Caco-2 (cell line): ENCODE data around the gene KLF13. TPM values are rescaled to one million over a fixed set of nuclear protein-coding genes. Genes with fewer than 3 reads are reported as not detected.

Experiments
- BruUV-seq: library from RNA; stranded (reverse); fragments of 400-500 nt; replicated peaks from 2 replicates; lab custom pipeline; 2021; lab: Mats Ljungman, UMichigan
- CTCF ChIA-PET: fragments of 300-600 bp; sonication (Branson Sonifier 250); formaldehyde crosslinking; loops from one replicate; lab custom pipeline; 2022; ENCODE audit warnings: antibody characterized with exemption; lab: Charles Lee
- POLR2A ChIA-PET: fragments of 300-600 bp; sonication (Branson Sonifier 250); formaldehyde crosslinking; loops from one replicate; lab custom pipeline; 2022; ENCODE audit warnings: antibody characterized with exemption; lab: Charles Lee
- DNase-seq, 2 experiments: peaks; one replicate each; pipeline versions ENCODE4 v3.0.0 to v3.0.0-alpha.2; 2020 to 2022
- H3K27me3 ChIP-seq: replicated peaks from 2 replicates; pipeline ENCODE4 v1.6.0; 2011; ENCODE audit warnings: low read length; ENCODE audit not compliant: control insufficient read depth, insufficient read depth
- H3K36me3 ChIP-seq: 2 replicates; pipeline ENCODE4 v1.5.1; 2011; ENCODE audit warnings: low read length; ENCODE audit not compliant: control insufficient read depth, insufficient read depth
- H3K4me1 ChIP-seq: fragments of 250-450 bp; sonication (Bioruptor Pico); 2 replicates; pipeline ENCODE4 v1.5.1; 2020; ENCODE audit warnings: mild to moderate bottlenecking
- H3K4me3 ChIP-seq: 2 replicates; pipeline ENCODE4 v1.5.1; 2011; ENCODE audit warnings: low read depth, mild to moderate bottlenecking, control low read depth, low read length
- H3K9me3 ChIP-seq: fragments of 250-450 bp; sonication (Bioruptor Pico); 2 replicates; pipeline ENCODE4 v1.5.1; 2020; ENCODE audit warnings: mild to moderate bottlenecking, moderate library complexity
- H3K27ac Mint-ChIP-seq: one replicate; pipeline ENCODE4 v1.8.0; 2022; ENCODE audit warnings: mixed read lengths; ENCODE audit not compliant: unreplicated experiment
- H3K27me3 Mint-ChIP-seq: one replicate; pipeline ENCODE4 v1.8.0; 2022; ENCODE audit warnings: mixed read lengths; ENCODE audit not compliant: insufficient read depth, unreplicated experiment
- H3K36me3 Mint-ChIP-seq: one replicate; pipeline ENCODE4 v1.8.0; 2022; ENCODE audit warnings: mild to moderate bottlenecking, mixed read lengths; ENCODE audit not compliant: insufficient read depth, unreplicated experiment
- H3K4me1 Mint-ChIP-seq: one replicate; pipeline ENCODE4 v1.8.0; 2022; ENCODE audit warnings: low read depth, mixed read lengths; ENCODE audit not compliant: unreplicated experiment
- H3K4me3 Mint-ChIP-seq: one replicate; pipeline ENCODE4 v1.8.0; 2022; ENCODE audit warnings: mild to moderate bottlenecking, moderate library complexity, mixed read lengths; ENCODE audit not compliant: unreplicated experiment
- H3K9me3 Mint-ChIP-seq: one replicate; pipeline ENCODE4 v1.8.0; 2022; ENCODE audit warnings: mixed read lengths; ENCODE audit not compliant: unreplicated experiment
- CTCF ChIP-seq, 2 experiments: fragments of 200-600 bp in 1 of 2; IDR thresholded peaks; 1 replicate in 1 of 2; 2 replicates in 1 of 2; pipeline versions ENCODE4 v1.5.1 to v1.8.0; 2011 to 2022; ENCODE audit warnings: antibody characterized with exemption in 1 of 2, control low read depth in 1 of 2, inconsistent platforms in 1 of 2, low read depth in 1 of 2, low read length in 1 of 2, mild to moderate bottlenecking in 1 of 2, moderate library complexity in 1 of 2; ENCODE audit not compliant: insufficient read depth in 1 of 2, severe bottlenecking in 1 of 2, unreplicated experiment in 1 of 2
- intact Hi-C: fragments of 100-400 bp; cut with micrococcal nuclease; formaldehyde crosslinking; loops from one replicate; pipeline ENCODE4 v1.10.0; 2022; ENCODE audit not compliant: unreplicated experiment
- total RNA-seq: library from RNA; stranded (reverse); gene quantifications from 2 replicates; pipeline ENCODE4 v1.2.3, GENCODE V29; 2022

KLF13 gene
- total RNA-seq, 1 experiment from 2014 or later = 18.8 TPM

- ChIA-PET POLR2A (no interaction called here), CTCF (no interaction called here)
- no peak overlapping the region for H3K27ac Mint-ChIP-seq
- Histone ChIP-seq H3K4me1 (peaks cover 3% of the 10 kb centered on the region), H3K4me3 (no peak overlapping the region), H3K27me3 (no peaks in the 10 kb centered on the region), H3K36me3 (no peaks in the 10 kb centered on the region), H3K9me3 (peaks cover 3% of the 10 kb centered on the region; the same call in 1 of the 2 replicates)
- no TSS peak for BruUV-seq
- TF ChIP-seq CTCF (IDR thresholded peaks at IDR 0.05; ENCODE audit: insufficient read depth in 1 of 2, low read depth in 1 of 2, low read length in 1 of 2, severe bottlenecking in 1 of 2, unreplicated experiment in 1 of 2) = no peak
- intact Hi-C loops = no loop called here
- H3K9me3 Mint-ChIP-seq = no peaks in the 10 kb centered on the region
- DNase-seq = no peak
- no peaks in the 10 kb centered on the region for H3K36me3 Mint-ChIP-seq
- no peaks in the 10 kb centered on the region for H3K4me1 Mint-ChIP-seq
- no peaks in the 10 kb centered on the region for H3K27me3 Mint-ChIP-seq
- H3K4me3 Mint-ChIP-seq = no peak overlapping the region
Measured at GRCh38 chr15:31308185-31308639, 18.4 kb upstream of the KLF13 start.

GRCh38 chr15:31309893-31310606 is 16.6 kb upstream of the KLF13 start:
- intact Hi-C loops = no loop called here
- Histone ChIP-seq H3K4me1 (no peaks in the 10 kb centered on the region; the same call in 1 of the 2 replicates), H3K36me3 (no peaks in the 10 kb centered on the region), H3K4me3 (no peak overlapping the region), H3K27me3 (no peaks in the 10 kb centered on the region), H3K9me3 (peaks cover 13% of the 10 kb centered on the region)
- CTCF ChIA-PET = no interaction called here
- BruUV-seq = no TSS peak
- no peaks in the 10 kb centered on the region for H3K9me3 Mint-ChIP-seq
- POLR2A ChIA-PET = interaction anchor here (0.6 kb wide), 1 partner anchor 17 kb away, joined by 6 read pairs; the partner anchor contains the start of gene KLF13
- H3K27ac Mint-ChIP-seq = no peak overlapping the region
- no peak for TF ChIP-seq CTCF (IDR thresholded peaks at IDR 0.05; ENCODE audit: insufficient read depth in 1 of 2, low read depth in 1 of 2, low read length in 1 of 2, severe bottlenecking in 1 of 2, unreplicated experiment in 1 of 2)
- no peaks in the 10 kb centered on the region for H3K36me3 Mint-ChIP-seq
- no peaks in the 10 kb centered on the region for H3K27me3 Mint-ChIP-seq
- peak in 1 of 2 experiments; percentile 15 for DNase-seq
- no peaks in the 10 kb centered on the region for H3K4me1 Mint-ChIP-seq
- no peak overlapping the region for H3K4me3 Mint-ChIP-seq

GRCh38 chr15:31311735-31312619 is 14.7 kb upstream of the KLF13 start:
- Histone ChIP-seq H3K4me3 (no peak overlapping the region), H3K27me3 (no peaks in the 10 kb centered on the region), H3K9me3 (peaks cover 13% of the 10 kb centered on the region), H3K36me3 (no peaks in the 10 kb centered on the region), H3K4me1 (no peaks in the 10 kb centered on the region)
- no TSS peak for BruUV-seq
- Mint-ChIP-seq H3K4me1 (no peaks in the 10 kb centered on the region), H3K27me3 (no peaks in the 10 kb centered on the region), H3K36me3 (no peaks in the 10 kb centered on the region), H3K9me3 (no peaks in the 10 kb centered on the region), H3K27ac (no peak overlapping the region), H3K4me3 (no peak overlapping the region)
- POLR2A ChIA-PET = interaction anchor here (0.5 to 0.6 kb wide), 2 partner anchors 9 to 511 kb away, joined by 8 to 9 read pairs; no protein-coding TSS in a partner anchor
- intact Hi-C loops = no loop called here
- CTCF ChIA-PET = interaction anchor here (0.6 to 1.2 kb wide), 3 partner anchors 51 to 123 kb away, joined by 3 to 5 read pairs (median 4); no protein-coding TSS in a partner anchor
- TF ChIP-seq CTCF (IDR thresholded peaks at IDR 0.05; ENCODE audit: insufficient read depth in 1 of 2, low read depth in 1 of 2, low read length in 1 of 2, severe bottlenecking in 1 of 2, unreplicated experiment in 1 of 2) = no peak
- DNase-seq = peak in 1 of 2 experiments; percentile 21
